ENCODE data around the gene S100A16.

The S100A16 gene

GRCh38 chr1:153560241-153560640, 52.7 kb downstream of the S100A16 start:
- DNase-seq, result no peak

GRCh38 chr1:153557877-153558276, 55.1 kb downstream of the S100A16 start:
- DNase-seq, result no peak

Data from Kasumi-1 (cell line).